Measurements from ENCODE around the gene NELFE.
"Not testable (repeated sequence)": the region's sequence is repeated elsewhere in the genome, so short reads cannot be mapped to it uniquely, and the experiment has no call there.

GRCh38 chr6:32008037-32008436 lies 49.3 kb upstream of the NELFE start:
- not testable (repeated sequence) for TF ChIP-seq EZH2 (IDR thresholded peaks at IDR 0.05; ENCODE audit: insufficient read depth, poor library complexity, severe bottlenecking); EZH2phosphoT487 (IDR thresholded peaks at IDR 0.05; ENCODE audit: insufficient read depth, low read depth)

Measured in GM23248 (cell line).